Measurements from ENCODE around the gene ZNF384. TPM values are rescaled to one million over a fixed set of nuclear protein-coding genes. Genes with fewer than 3 reads are reported as not detected.
A peak's percentile ranks its signal among the peaks of the same experiment; 100 is the strongest.

ZNF384 gene
- total RNA-seq, 1 experiment from 2014 or later, result 63.8 TPM

DNA sequence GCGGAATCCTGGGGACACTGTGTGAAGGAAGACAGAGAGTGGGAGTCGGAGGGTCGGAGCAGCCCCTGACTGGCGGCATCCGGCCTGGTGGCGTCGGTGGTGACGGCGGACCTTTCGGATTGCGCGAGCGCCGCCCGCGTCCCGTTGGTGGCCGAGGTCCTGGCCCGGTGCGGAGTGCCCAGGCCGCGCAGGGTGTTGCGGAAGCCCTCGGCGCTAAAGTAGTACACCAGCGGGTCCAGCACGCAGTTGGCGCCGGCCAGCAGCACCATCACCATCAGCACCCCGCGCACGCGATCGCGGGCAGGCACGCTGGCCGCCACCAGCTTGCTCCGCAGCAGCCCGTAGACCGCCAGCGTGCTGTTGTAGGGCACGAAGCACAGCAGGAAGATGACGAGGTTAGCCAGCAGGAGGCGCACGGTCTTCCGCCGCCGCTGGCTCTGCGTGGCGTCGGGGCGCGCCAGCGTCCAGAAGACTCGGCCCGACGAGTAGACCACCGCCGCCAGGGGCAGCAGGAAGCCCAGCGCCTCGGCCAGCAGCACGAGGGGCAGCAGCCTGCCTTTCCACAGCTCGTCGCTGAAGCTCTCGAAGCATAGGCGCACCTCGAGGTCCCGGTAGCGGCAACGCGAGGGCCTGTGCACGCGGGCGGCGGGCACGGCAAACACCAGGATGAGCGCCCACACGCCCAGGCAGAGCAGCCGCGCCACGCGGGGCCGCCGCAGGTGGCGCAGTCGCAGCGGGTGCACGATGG is 68.9 kb downstream of the ZNF384 start (continued):
- TF ChIP-seq, protein P1, sequence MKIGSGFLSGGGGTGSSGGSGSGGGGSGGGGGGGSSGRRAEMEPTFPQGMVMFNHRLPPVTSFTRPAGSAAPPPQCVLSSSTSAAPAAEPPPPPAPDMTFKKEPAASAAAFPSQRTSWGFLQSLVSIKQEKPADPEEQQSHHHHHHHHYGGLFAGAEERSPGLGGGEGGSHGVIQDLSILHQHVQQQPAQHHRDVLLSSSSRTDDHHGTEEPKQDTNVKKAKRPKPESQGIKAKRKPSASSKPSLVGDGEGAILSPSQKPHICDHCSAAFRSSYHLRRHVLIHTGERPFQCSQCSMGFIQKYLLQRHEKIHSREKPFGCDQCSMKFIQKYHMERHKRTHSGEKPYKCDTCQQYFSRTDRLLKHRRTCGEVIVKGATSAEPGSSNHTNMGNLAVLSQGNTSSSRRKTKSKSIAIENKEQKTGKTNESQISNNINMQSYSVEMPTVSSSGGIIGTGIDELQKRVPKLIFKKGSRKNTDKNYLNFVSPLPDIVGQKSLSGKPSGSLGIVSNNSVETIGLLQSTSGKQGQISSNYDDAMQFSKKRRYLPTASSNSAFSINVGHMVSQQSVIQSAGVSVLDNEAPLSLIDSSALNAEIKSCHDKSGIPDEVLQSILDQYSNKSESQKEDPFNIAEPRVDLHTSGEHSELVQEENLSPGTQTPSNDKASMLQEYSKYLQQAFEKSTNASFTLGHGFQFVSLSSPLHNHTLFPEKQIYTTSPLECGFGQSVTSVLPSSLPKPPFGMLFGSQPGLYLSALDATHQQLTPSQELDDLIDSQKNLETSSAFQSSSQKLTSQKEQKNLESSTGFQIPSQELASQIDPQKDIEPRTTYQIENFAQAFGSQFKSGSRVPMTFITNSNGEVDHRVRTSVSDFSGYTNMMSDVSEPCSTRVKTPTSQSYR (CRISPR knock-in tag; IDR thresholded peaks at IDR 0.05), result peak; percentile 93
- TF ChIP-seq ZNF219 (CRISPR knock-in tag; IDR thresholded peaks at IDR 0.05; ENCODE audit: borderline replicate concordance), result peak; percentile 83
- TF ChIP-seq, protein P2, sequence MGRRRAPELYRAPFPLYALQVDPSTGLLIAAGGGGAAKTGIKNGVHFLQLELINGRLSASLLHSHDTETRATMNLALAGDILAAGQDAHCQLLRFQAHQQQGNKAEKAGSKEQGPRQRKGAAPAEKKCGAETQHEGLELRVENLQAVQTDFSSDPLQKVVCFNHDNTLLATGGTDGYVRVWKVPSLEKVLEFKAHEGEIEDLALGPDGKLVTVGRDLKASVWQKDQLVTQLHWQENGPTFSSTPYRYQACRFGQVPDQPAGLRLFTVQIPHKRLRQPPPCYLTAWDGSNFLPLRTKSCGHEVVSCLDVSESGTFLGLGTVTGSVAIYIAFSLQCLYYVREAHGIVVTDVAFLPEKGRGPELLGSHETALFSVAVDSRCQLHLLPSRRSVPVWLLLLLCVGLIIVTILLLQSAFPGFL (CRISPR knock-in tag; IDR thresholded peaks at IDR 0.05; ENCODE audit: borderline replicate concordance), result no peak
- TF ChIP-seq NR2C2 (CRISPR knock-in tag; IDR thresholded peaks at IDR 0.05), result peak; percentile 77
- no peak for TF ChIP-seq SOX15 (CRISPR knock-in tag; IDR thresholded peaks at IDR 0.05)
- TF ChIP-seq FOXP1 (CRISPR knock-in tag; IDR thresholded peaks at IDR 0.05; ENCODE audit: borderline replicate concordance), result peak; percentile 99
- no peak; the same call in none of the 2 replicates for TF ChIP-seq SMAD4 (CRISPR knock-in tag; IDR thresholded peaks at IDR 0.05)
- no peak for TF ChIP-seq ZNF317 (CRISPR knock-in tag; IDR thresholded peaks at IDR 0.05; ENCODE audit: borderline replicate concordance, low read depth)
- TF ChIP-seq ZNF532 (CRISPR knock-in tag; IDR thresholded peaks at IDR 0.05; ENCODE audit: borderline replicate concordance), result no peak
- TF ChIP-seq, protein P3, sequence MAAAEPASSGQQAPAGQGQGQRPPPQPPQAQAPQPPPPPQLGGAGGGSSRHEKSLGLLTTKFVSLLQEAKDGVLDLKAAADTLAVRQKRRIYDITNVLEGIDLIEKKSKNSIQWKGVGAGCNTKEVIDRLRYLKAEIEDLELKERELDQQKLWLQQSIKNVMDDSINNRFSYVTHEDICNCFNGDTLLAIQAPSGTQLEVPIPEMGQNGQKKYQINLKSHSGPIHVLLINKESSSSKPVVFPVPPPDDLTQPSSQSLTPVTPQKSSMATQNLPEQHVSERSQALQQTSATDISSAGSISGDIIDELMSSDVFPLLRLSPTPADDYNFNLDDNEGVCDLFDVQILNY (CRISPR knock-in tag; IDR thresholded peaks at IDR 0.05), result peak; percentile 96
- no peak for TF ChIP-seq ZNF416 (CRISPR knock-in tag; IDR thresholded peaks at IDR 0.05)
- TF ChIP-seq SP1 (CRISPR knock-in tag; conservative IDR thresholded peaks at IDR 0.05), result peak; percentile 87
- TF ChIP-seq NFE2L1 (CRISPR knock-in tag; IDR thresholded peaks at IDR 0.05), result peak; percentile 97
- TF ChIP-seq GRHL2 (CRISPR knock-in tag; IDR thresholded peaks at IDR 0.05; ENCODE audit: insufficient replicate concordance, severe bottlenecking), result no peak
- TF ChIP-seq, protein P4, sequence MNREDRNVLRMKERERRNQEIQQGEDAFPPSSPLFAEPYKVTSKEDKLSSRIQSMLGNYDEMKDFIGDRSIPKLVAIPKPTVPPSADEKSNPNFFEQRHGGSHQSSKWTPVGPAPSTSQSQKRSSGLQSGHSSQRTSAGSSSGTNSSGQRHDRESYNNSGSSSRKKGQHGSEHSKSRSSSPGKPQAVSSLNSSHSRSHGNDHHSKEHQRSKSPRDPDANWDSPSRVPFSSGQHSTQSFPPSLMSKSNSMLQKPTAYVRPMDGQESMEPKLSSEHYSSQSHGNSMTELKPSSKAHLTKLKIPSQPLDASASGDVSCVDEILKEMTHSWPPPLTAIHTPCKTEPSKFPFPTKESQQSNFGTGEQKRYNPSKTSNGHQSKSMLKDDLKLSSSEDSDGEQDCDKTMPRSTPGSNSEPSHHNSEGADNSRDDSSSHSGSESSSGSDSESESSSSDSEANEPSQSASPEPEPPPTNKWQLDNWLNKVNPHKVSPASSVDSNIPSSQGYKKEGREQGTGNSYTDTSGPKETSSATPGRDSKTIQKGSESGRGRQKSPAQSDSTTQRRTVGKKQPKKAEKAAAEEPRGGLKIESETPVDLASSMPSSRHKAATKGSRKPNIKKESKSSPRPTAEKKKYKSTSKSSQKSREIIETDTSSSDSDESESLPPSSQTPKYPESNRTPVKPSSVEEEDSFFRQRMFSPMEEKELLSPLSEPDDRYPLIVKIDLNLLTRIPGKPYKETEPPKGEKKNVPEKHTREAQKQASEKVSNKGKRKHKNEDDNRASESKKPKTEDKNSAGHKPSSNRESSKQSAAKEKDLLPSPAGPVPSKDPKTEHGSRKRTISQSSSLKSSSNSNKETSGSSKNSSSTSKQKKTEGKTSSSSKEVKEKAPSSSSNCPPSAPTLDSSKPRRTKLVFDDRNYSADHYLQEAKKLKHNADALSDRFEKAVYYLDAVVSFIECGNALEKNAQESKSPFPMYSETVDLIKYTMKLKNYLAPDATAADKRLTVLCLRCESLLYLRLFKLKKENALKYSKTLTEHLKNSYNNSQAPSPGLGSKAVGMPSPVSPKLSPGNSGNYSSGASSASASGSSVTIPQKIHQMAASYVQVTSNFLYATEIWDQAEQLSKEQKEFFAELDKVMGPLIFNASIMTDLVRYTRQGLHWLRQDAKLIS (CRISPR knock-in tag; IDR thresholded peaks at IDR 0.05; ENCODE audit: borderline replicate concordance), result peak; percentile 98
- TF ChIP-seq, protein P5, sequence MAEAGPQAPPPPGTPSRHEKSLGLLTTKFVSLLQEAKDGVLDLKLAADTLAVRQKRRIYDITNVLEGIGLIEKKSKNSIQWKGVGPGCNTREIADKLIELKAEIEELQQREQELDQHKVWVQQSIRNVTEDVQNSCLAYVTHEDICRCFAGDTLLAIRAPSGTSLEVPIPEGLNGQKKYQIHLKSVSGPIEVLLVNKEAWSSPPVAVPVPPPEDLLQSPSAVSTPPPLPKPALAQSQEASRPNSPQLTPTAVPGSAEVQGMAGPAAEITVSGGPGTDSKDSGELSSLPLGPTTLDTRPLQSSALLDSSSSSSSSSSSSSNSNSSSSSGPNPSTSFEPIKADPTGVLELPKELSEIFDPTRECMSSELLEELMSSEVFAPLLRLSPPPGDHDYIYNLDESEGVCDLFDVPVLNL (CRISPR knock-in tag; IDR thresholded peaks at IDR 0.05; ENCODE audit: borderline replicate concordance, low read depth), result 0 out of 2 replicates have a peak, but pooled peaks have one; percentile 78
- TF ChIP-seq ATF1 (CRISPR knock-in tag; IDR thresholded peaks at IDR 0.05), result peak; percentile 85; the same call in 1 of the 2 replicates
- peak; percentile 93; the same call in 1 of the 2 replicates for TF ChIP-seq KAT7 (CRISPR knock-in tag; IDR thresholded peaks at IDR 0.05; ENCODE audit: borderline replicate concordance)
- TF ChIP-seq ZBTB43 (CRISPR knock-in tag; IDR thresholded peaks at IDR 0.05), result peak; percentile 96
- TF ChIP-seq, protein P6, sequence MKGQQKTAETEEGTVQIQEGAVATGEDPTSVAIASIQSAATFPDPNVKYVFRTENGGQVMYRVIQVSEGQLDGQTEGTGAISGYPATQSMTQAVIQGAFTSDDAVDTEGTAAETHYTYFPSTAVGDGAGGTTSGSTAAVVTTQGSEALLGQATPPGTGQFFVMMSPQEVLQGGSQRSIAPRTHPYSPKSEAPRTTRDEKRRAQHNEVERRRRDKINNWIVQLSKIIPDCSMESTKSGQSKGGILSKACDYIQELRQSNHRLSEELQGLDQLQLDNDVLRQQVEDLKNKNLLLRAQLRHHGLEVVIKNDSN (CRISPR knock-in tag; IDR thresholded peaks at IDR 0.05), result peak; percentile 69
